GM21528 (cell line): Measurements from ENCODE around the gene TMEM134.

Experiments
- ATAC-seq: cut with Tn5 transposase; IDR thresholded peaks from one replicate; pipeline ENCODE4 v1.9.1; 2021; ENCODE audit warnings: mild to moderate bottlenecking, moderate library complexity; ENCODE audit not compliant: unreplicated experiment, low FRiP score

The TMEM134 gene

DNA sequence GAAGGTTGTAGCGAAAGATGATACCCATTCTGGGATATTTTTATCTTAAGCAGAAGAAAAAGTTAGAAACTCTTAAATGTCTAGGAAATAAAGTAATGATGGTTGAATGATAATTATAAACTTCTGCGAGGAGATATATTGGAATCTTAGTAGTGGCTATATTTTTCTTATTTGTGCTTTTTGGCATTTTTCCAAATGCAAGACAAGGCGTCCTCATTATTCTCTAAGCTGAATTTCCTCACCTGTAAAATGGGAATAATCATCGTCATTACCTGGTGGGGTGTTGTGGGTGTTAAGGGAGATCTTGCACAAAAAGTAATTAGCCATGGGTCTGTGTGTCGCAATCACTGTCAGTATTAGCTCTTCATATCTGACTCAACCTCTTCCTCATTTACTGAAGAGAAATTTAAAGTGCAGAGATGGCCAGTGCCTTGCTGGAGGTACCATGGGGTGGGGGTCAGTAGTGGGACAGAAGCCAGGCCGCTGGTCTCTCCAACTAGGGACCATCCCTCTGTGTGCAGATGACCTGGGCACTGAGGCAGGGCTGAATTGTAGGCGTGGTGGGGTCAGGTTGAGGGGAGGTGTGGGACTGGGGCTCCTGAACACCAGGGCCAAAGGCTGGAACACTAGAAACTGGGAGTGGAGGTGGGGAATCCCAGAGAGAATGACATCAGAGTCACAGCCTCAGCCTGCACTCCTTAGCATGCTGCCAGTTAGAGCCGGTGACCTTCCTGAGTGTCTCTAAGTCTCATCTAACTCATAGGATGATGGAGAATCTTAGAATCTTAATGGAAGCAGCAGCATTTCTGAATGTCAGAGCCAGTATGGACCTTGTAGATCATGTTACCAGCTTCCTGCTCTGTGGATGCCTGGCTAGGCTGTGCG is 32.0 kb upstream of the TMEM134 start:
- ATAC-seq: no peak

DNA sequence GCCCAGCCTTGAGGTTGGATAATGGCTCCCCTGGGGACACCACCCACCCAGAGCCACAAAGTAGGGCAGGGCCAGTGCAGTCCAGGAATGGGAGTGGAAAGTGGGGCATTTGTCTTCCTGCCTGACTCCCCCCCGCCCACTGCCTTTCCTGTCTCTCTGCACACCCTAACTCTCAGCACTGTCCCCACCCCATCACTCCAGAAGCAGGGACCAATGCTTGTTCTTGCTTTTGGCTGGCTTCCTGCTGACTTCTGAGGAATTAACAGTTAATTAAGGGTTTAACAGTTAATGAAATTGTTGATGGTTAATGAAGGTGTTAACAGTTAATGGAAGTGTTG is 31.4 kb upstream of the TMEM134 start:
- ATAC-seq: no peak

DNA sequence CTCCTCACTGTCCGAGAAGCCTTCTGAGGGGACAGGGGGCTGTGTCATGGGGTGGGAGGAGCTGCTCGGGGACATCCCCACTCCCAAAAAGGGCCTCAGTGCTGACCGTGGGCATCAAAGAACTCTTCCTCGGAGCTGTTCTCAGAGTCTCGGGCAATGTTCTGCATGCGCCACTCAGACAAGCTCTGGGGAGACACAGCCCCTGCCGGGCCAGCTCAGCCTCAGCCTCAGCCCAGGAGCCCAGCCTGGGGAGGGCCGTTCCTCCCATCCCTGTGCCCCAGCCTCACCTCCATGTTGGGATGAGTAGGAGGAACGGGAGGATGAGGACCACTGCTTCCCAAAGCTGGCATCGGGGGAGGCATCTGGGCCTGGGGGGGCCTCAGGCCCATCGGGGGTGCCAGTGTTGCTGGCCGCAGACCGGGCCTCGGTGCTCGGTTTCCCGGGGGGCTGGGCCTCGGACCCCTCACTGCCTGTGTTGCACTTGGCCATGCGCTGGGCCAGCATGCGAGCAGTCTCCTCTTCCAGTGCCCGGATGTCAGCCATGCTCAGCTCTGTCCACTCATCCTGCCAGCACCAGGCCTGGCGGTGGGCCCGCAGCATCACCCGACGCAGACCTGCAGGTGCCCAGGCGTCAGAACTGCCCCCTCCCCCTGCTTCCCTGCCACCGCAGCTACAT is 30.9 kb upstream of the TMEM134 start:
- no peak for ATAC-seq

DNA sequence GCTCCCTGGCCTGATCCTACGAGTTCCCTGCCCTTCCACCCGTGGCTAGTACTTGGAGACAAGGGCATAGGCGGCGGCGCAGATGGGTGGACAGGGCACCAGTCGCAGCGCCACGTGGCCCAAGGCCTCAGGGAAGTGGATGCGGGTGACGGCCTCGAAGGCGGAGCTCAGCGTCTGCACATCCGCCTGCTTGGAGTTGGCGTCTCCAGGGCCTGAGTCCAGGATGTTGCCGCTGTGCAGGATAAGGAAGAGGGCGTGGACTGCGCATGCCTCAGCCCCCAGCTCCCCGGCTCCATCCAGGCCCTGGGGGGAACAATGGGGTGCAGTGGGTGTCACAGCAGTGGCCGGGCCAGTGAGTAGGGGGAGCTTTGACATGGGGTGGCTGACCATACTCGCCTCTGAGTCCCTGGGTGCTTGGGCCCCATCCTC is 29.5 kb upstream of the TMEM134 start:
- no peak for ATAC-seq

DNA sequence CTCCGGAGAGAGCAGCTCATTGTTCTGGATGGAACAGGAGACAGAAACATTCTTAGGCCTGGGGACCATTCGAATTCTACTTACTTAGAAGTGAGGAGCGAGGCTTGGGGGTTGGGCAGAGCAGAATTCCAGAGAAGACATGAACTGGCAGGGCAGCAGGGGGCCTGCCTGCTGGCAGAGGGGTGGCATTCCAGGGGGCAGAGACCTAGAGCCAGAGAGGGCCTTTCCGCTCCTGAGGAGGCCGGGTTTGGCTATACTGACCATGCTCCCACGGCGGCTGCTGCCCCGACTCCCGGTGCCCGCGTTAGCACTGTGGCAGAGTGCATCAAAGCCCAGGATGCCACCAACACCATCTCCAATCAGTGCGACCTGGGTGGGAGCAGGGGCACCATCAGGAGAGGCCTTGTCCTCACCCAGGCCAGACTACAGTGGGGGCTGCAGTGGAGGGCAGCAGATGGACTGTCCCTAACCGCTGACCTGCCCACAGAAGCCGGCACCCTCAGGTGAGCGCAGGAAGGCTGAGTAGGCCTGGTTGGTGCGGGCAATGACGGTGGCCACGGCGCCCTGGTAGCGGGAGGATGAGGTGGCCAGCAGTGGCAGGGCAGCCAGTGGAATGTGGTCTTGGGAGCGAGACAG is 28.7 kb upstream of the TMEM134 start:
- no peak for ATAC-seq

DNA sequence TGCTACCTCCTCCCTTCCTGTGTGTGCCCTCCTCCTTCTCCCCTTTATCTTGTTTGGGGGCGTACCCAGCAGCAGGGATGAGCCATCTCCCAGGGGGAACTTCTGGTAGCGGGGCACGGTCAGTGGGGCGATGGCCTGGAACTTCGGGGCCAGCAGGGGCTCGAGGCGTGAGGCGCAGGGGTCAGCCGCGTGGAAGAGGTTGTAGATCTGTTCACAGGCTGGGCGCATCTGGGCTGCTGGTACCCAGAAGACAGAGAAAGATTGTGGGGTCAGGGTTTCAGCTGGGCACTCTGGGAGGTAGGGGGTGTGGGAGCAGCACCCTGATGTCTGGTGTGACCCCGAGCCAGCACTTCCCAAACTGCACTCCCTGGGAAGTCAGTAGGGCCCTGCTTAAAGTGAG is 27.1 kb upstream of the TMEM134 start:
- no peak for ATAC-seq

DNA sequence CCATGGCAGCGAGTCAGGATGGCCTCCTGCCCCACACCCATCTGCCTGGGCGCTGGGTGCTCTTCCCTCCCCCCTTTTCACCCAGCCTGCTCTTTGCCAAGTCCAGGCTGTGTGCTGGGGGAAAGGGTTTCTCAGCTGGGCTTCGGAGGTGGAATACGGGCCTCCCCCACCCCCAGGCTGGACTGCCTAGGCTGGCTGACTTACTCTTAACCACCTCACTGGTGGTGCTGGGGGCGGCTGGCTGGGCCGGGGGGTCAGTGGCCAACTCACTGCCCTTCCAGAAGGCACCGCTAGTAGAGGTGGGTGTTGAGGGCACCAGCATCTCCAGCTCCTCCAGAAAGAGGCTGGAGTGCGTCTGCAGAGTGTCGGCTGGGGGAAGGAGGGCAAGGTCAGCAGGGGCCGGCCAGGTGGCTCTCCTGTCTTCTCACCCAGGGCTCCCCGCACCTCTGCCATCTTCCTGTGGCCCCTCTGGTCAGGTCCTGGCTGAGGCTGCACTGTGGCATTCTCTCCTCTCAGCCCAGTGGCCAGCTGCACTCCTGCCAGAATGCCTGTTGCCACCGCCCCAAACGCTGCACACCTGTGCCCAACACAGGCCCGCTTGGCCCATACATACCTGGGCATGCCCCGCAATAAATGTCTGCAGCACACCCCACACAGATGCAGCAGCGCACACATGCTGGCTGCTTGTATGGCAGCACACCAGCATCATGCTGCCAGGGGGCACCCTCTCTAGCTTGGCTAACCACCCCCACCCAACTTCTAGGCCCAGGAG is 26.4 kb upstream of the TMEM134 start:
- ATAC-seq: no peak

DNA sequence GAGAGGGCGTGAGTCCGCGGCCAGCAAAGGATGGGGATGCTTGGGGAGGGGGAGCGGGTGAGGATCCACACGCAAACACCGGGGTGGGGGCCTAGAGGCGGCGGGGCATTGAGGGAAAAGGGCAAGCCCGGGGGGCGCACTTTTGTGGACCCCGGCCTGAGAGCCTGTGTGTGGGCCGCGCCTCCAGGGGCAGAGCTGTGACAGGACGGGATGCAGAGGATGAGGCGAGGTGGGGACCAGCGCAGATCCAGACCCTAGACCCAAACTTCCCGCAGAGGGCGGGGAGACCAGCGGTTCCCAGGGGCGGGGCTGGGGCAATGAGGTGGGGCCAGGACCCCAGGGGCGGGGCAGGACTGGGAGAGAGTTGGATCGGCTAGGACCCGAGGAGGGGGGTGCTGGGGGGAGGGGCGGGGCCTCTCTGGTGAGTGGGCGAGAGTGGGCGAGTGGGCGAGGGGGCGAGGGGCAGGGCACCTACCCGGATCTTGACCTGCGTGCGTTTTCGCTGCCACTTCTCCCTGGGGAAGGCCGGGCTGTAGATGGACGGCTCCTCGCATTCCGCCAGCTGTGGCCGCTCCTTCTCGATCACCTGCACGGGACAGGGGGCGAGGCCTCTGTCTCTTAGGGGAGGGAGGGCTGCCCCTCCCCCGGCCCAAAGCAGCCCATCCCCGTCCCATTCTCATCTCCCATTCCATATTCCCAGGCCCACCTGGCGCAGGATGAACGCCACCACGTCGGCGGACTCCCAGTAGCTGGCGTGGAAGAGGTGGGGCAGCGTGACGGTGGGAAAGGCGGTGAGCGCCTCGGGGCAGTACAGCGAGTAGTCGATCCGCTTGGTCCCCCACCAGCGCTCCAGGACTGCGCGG is 25.6 kb upstream of the TMEM134 start:
- ATAC-seq: no peak

DNA sequence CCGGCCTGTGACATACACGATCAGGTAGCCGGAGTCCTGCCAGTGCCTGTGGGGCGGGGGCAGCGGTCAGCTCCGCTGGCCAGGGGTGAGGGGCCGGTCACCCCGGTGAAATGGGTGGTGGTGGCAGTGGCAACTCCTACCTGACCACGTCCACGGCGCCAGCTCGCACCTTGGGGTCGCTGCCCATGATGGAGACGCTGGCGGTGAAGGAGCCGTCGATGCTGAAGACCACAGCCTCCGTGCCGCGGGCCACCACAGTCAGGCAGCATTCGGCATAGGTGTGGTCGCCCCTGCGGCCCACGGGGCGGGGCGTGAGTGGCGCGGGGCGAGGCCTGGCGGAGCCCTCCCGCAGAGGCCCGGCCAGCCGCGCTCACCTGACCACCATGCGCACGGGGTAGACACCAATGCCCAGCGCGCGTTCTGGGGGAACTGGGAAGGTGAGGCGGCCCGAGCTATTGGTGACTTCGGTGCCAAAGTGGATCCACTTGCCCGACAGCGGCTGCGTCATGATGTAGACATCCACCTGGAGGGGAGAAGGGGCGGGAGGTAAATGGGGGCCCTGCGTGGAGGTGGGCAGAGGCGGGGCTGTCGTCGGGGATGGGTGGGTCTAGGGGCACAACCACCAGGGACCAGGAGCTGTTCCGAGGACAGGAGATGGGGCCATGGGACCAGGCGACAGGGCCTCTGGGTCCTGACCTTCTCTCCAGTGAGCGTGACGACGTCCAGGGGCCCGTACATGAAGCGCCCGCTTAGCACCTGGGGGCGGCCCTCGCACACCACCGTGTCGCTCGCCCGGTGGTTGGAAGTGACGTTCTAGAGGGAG is 24.7 kb upstream of the TMEM134 start:
- no peak for ATAC-seq

DNA sequence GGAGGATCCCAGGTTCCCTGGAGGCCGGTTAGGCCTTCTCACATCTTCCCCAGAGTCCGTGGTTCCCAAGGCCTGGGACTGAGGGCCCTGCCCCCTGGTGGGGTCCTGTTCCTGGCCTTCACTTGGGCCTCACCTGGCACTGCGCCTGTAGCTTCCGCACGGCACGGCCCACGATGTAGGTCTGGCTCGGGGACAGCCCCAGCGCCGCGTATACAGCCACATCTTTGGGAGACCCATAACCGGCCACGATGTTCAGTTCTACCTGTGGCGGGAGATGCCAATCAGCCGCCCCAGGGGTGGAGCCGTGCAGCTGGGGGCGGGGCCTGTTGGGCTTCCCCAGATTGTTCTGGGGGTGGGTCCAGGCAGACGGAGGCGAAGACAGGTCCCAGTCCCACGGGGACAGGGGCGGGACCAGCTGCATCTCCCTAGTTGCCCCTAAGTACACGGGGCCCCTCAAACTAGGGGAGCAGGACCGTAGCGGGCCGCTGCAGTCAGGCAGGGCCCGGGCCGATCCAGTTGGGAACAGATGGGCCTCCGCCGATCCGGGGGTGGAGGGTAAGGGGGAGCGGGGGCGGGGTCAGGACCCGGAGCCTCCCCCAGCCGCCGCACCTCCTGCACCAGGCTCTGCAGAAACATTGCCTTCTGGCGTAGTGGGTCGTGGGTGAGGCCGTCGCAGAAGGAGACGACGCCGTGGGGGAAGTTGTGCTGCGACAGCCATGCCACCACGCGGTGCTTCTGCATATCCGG is 23.9 kb upstream of the TMEM134 start:
- ATAC-seq: no peak

DNA sequence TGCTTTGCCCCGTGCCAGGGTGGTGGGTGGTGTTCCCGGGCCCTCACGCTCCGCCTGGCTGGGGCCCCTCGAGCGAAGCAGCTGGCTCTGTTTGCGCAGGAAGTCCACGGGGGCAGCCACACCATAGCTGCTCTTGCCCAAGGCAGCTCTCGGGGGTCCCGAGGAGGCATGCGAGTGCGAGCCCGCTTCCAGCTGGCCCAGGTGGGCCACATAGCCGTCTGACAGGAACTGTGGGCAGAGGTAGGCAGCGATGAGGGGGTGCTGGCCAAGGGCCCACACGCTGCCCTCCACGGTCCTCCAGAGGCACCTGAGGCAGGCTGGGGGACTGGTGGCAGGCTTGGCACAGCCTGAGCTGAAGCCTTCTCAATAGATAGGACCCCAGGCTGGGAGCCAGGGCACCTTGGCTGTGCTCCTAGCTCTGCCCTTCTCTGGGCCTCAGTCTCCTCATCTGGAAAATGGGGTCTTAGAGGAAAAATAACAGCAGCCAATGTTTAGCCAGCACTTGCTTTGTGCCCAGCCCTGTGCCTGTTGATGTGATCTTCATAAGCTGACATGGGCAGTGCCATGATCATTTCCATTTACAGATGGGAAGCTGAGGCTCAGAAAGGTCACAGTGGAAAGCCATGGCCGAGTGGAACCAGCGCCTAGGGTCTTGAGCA is 23.1 kb upstream of the TMEM134 start:
- ATAC-seq: no peak

DNA sequence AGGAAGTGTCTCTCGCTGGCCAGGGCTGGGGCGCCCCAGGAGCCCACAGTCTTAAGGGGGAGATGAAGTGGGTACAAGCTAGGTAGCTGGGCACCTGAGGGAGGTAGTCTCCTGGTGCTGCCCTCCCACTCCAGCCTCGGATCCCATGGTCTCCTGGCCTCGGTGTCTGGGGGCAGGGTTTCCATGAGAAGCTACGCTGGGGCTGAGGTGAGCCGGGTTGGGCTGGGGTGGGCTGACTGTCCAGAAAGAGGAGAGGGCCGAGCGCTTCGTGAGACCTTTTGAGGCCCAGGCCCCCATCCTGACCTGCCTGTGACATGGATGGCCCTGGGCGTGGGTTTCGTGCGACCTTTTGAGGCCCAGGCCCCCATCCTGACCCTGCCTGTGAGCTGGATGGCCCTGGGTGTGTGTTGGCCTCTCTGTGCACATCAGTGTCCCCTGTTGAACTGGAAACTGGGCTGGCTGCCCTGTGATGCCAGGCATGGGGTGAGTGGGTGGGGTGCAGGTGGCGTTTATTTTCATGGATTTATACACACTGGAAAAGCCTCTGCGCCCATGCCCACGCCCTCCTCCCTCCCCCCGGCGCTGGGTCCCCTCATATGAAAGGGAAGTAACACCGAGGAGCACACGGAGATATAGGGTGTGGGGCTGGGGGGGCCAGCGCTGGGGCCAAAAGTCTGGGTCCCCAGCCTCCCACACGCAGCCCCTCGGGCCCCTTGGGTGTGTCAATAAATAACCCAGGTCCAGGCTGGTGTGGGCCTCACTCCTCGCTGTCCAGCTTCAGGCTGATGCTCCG is 22.4 kb upstream of the TMEM134 start:
- ATAC-seq: no peak

DNA sequence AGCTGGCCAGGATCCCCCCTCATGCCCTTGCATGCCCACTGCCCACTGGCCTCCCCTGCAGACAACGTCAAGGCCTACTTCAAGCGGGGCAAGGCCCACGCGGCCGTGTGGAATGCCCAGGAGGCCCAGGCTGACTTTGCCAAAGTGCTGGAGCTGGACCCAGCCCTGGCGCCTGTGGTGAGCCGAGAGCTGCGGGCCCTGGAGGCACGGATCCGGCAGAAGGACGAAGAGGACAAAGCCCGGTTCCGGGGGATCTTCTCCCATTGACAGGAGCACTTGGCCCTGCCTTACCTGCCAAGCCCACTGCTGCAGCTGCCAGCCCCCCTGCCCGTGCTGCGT is 21.6 kb upstream of the TMEM134 start:
- ATAC-seq: no peak

DNA sequence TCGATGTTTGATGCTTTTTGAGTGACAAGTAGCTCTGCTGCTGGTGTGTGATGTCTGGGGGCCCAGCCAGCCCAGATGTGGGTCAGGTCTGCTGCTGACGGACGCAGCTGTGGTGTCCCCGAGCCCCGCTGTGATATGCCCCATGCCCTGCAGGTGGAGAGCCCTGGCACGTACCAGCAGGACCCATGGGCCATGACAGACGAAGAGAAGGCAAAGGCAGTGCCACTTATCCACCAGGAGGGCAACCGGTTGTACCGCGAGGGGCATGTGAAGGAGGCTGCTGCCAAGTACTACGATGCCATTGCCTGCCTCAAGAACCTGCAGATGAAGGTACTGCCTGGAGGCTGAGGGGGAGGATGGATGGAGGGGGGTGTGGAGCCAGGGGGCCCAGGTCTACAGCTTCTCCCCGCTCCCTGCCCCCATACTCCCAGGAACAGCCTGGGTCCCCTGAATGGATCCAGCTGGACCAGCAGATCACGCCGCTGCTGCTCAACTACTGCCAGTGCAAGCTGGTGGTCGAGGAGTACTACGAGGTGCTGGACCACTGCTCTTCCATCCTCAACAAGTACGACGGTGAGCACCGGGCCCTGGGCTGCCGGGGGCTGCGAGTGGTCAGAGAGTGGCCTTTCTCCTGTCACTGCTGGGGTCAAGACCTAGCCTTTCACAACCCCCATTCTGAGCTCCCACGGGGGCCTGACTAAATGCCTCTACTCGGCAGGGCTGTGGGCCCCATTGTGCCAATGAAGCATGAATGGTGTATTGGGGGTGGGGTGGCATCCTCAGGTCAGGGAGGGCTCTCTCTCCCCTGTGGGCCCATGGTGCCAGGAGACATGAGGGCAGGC is 21.1 kb upstream of the TMEM134 start:
- no peak for ATAC-seq

DNA sequence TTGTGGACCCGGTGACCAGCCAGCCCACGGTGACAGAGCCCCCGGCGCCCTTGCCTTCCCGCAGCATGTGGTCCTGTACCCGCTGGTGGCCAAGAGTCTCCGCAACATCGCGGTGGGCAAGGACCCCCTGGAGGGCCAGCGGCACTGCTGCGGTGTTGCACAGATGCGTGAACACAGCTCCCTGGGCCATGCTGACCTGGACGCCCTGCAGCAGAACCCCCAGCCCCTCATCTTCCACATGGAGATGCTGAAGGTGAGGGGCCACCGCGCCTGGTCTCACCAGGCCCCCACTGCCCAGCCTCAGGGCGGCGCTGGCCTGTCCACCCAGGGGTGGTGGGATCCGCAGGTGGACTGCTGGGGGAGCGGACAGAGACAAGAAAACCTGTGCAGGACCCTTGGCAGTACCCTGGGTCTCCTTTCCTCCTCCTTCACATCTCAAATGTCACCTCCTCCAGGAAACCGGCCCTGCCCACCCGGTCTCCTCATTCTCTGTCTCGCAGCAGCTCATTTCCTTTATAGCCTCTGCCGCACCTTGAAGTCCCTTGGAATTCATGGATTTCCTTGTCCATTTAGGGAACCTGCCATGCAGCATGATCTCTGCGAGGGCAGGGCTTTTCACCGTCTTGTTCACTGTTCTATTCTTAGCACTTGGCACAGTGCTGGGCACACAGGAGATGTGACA is 20.3 kb upstream of the TMEM134 start:
- ATAC-seq: no peak
